Measurements from ENCODE around the gene RPL32.
"Not testable (repeated sequence)": the region's sequence is repeated elsewhere in the genome, so short reads cannot be mapped to it uniquely, and the experiment has no call there.

Gene RPL32

GRCh38 chr3:12841149-12841969 lies at the start of gene RPL32:
Gene RPL32, minus strand, starts transcription at chr3:12841565. Its CDS starts 1,328 bp downstream, at chr3:12840237.
- DNase-seq = peak; percentile 81

- no peak for DNase-seq
These were observed 49.4 kb upstream of the RPL32 start for GRCh38 chr3:12890610-12891390.

GRCh38 chr3:12886736-12887135 lies 45.4 kb upstream of the RPL32 start:
- no peak for DNase-seq

- no peak for DNase-seq
These were observed 44.8 kb upstream of the RPL32 start for GRCh38 chr3:12886106-12886679.

GRCh38 chr3:12885583-12885930 lies 44.2 kb upstream of the RPL32 start:
- no peak for DNase-seq

- no peak for DNase-seq
These were observed 43.6 kb upstream of the RPL32 start for GRCh38 chr3:12884790-12885582.

GRCh38 chr3:12884186-12884680 lies 42.9 kb upstream of the RPL32 start:
- DNase-seq = peak; percentile 59

- DNase-seq = no peak
These were observed 41.3 kb upstream of the RPL32 start for GRCh38 chr3:12882336-12883310.

- not testable (repeated sequence) for DNase-seq
These were observed 40.5 kb upstream of the RPL32 start for GRCh38 chr3:12881858-12882257.

GRCh38 chr3:12879191-12879815 lies 37.9 kb upstream of the RPL32 start:
- no peak for DNase-seq

- not testable (repeated sequence) for DNase-seq
These were observed 37.4 kb upstream of the RPL32 start for GRCh38 chr3:12878758-12879157.

- DNase-seq = no peak
These were observed 36.8 kb upstream of the RPL32 start for GRCh38 chr3:12878141-12878574.

- DNase-seq = no peak
These were observed 35.7 kb upstream of the RPL32 start for GRCh38 chr3:12877040-12877439.

- no peak for DNase-seq
These were observed 34.8 kb upstream of the RPL32 start for GRCh38 chr3:12875857-12876836.

- DNase-seq = no peak
These were observed 30.1 kb upstream of the RPL32 start for GRCh38 chr3:12871404-12871983.

GRCh38 chr3:12870942-12871341 lies 29.6 kb upstream of the RPL32 start:
- no peak for DNase-seq

- no peak for DNase-seq
These were observed 27.8 kb upstream of the RPL32 start for GRCh38 chr3:12869035-12869621.

Measured in NCI-H524 treated with DMSO at 0.1 percent for 48 hours (cell line).